ENCODE measurements around the gene GTF3C4. TPM values are rescaled to one million over a fixed set of nuclear protein-coding genes. Genes with fewer than 3 reads are reported as not detected.

The GTF3C4 gene
- total and polyA plus RNA-seq, 10 donors = 1.8 to 11.7 (median 10.5) TPM

- no peak for DNase-seq
- WGBS, 5 donors = 78 to 88% (median 82%) methylated on average over 7 of the region's 7 CpGs
These were observed 43.2 kb upstream of the GTF3C4 start for GRCh38 chr9:132627106-132627505.

GRCh38 chr9:132627594-132627993 lies 42.7 kb upstream of the GTF3C4 start:
- no peak for DNase-seq
- WGBS, 5 donors = 94 to 97% (median 96%) methylated on average over 11 of the region's 11 CpGs
- Histone ChIP-seq H3K4me1 (no peaks in the 10 kb centered on the region), H3K36me3 (peaks cover 3 to 94% (median 55%) of the 10 kb centered on the region in 6 donors), H3K27ac (no peak overlapping the region), H3K9me3 (no peaks in the 10 kb centered on the region), H3K4me3 (no peak overlapping the region), H3K27me3 (replicated peaks in 1 of 7) (no peaks in the 10 kb centered on the region)
- TF ChIP-seq, protein P1, sequence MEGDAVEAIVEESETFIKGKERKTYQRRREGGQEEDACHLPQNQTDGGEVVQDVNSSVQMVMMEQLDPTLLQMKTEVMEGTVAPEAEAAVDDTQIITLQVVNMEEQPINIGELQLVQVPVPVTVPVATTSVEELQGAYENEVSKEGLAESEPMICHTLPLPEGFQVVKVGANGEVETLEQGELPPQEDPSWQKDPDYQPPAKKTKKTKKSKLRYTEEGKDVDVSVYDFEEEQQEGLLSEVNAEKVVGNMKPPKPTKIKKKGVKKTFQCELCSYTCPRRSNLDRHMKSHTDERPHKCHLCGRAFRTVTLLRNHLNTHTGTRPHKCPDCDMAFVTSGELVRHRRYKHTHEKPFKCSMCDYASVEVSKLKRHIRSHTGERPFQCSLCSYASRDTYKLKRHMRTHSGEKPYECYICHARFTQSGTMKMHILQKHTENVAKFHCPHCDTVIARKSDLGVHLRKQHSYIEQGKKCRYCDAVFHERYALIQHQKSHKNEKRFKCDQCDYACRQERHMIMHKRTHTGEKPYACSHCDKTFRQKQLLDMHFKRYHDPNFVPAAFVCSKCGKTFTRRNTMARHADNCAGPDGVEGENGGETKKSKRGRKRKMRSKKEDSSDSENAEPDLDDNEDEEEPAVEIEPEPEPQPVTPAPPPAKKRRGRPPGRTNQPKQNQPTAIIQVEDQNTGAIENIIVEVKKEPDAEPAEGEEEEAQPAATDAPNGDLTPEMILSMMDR (IDR thresholded peaks at IDR 0.05 in 8 of 11, conservative IDR thresholded peaks at IDR 0.05 in 3 of 11) = no peak
- no peak for TF ChIP-seq POLR2AphosphoS5 (IDR thresholded peaks at IDR 0.05)
- TF ChIP-seq POLR2A (IDR thresholded peaks at IDR 0.05) = no peak
- intact Hi-C loops (cut with DNase I; ENCODE audit: low total_unique reads) = no loop called here

More at GRCh38 chr9:132627106-132627505, 43.2 kb upstream of the GTF3C4 start:
- no peaks in the 10 kb centered on the region for H3K4me1 ChIP-seq
- H3K4me3 ChIP-seq = no peak overlapping the region
- no peaks in the 10 kb centered on the region for H3K27me3 ChIP-seq (replicated peaks in 1 of 7)
- TF ChIP-seq POLR2A (IDR thresholded peaks at IDR 0.05) = no peak
- TF ChIP-seq POLR2AphosphoS5 (IDR thresholded peaks at IDR 0.05) = no peak
- TF ChIP-seq, protein P1 (IDR thresholded peaks at IDR 0.05 in 8 of 11, conservative IDR thresholded peaks at IDR 0.05 in 3 of 11) = no peak
- peaks cover 3 to 99% (median 60%) of the 10 kb centered on the region in 6 donors for H3K36me3 ChIP-seq
- intact Hi-C loops (cut with DNase I; ENCODE audit: low total_unique reads) = no loop called here
- H3K27ac ChIP-seq = no peak overlapping the region
- no peaks in the 10 kb centered on the region for H3K9me3 ChIP-seq

DNA sequence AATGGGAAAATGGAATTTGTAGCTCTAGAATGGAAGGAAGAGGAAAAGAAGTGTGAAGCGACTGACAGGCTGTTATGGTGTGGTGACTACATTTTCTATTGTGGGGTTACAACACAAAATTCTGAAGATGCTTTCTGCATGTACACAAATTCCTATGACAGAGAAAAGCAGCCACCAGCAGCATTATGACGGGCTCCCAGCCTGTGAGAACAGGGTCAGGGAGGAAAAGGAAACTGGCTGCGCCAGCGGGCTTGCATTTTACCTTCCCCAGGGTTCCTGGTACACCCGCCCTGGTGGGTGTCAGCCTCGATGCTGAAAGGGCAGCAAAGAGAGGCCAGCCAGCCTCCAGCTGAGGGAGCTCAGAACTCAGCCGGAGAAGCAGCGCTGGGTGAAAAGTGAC lies 41.5 kb upstream of the GTF3C4 start:
- H3K4me1 ChIP-seq = no peaks in the 10 kb centered on the region
- WGBS, 5 donors = 82 to 91% (median 87%) methylated on average over 8 of the region's 8 CpGs
- no peak overlapping the region for H3K4me3 ChIP-seq
- no peaks in the 10 kb centered on the region for H3K9me3 ChIP-seq
- DNase-seq = no peak
- TF ChIP-seq, protein P1 (IDR thresholded peaks at IDR 0.05 in 8 of 11, conservative IDR thresholded peaks at IDR 0.05 in 3 of 11) = no peak
- TF ChIP-seq POLR2AphosphoS5 (IDR thresholded peaks at IDR 0.05) = no peak
- no peak for TF ChIP-seq POLR2A (IDR thresholded peaks at IDR 0.05)
- intact Hi-C loops (cut with DNase I; ENCODE audit: low total_unique reads) = no loop called here
- no peaks in the 10 kb centered on the region for H3K27me3 ChIP-seq (replicated peaks in 1 of 7)
- H3K27ac ChIP-seq = no peak overlapping the region
- H3K36me3 ChIP-seq = peaks cover 3 to 87% (median 53%) of the 10 kb centered on the region in 6 donors

DNA sequence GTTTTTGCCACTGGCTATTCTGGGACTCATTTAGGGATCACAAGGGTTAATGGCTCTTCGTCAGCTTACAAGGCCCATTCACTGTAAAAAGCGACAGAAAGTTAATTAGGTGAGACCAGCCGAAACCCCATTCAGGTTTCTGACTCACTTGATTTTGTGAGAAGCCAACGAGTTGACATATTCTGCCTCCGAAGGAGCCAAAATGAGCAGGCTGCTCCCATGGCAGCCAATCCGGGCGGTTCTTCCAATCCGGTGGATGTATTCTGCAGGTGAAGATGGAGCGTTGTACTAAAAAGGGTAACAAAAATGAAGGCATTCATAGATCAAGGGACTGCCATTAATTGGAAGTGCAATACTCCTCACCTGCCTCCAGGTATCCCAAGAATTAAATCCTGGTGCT lies 40.1 kb upstream of the GTF3C4 start:
- DNase-seq = no peak
- Histone ChIP-seq H3K36me3 (peaks cover 3 to 79% (median 49%) of the 10 kb centered on the region in 6 donors), H3K27me3 (replicated peaks in 1 of 7) (no peaks in the 10 kb centered on the region), H3K9me3 (no peaks in the 10 kb centered on the region), H3K4me1 (no peaks in the 10 kb centered on the region), H3K27ac (no peak overlapping the region), H3K4me3 (no peak overlapping the region)
- TF ChIP-seq POLR2AphosphoS5 (IDR thresholded peaks at IDR 0.05) (no peak), POLR2A (IDR thresholded peaks at IDR 0.05) (no peak)
- TF ChIP-seq, protein P1 (IDR thresholded peaks at IDR 0.05 in 8 of 11, conservative IDR thresholded peaks at IDR 0.05 in 3 of 11) = no peak
- intact Hi-C loops (cut with DNase I; ENCODE audit: low total_unique reads) = no loop called here
- WGBS, 5 donors = 93 to 95% (median 93%) methylated on average over 9 of the region's 9 CpGs

Measured in spleen (tissue), 11 donors.